Measurements from ENCODE around the gene ZCCHC17.
"Not testable (repeated sequence)": the region's sequence is repeated elsewhere in the genome, so short reads cannot be mapped to it uniquely, and the experiment has no call there.

Gene ZCCHC17

GRCh38 chr1:31261916-31262315, 34.9 kb upstream of the ZCCHC17 start:
- TF ChIP-seq, protein P1, sequence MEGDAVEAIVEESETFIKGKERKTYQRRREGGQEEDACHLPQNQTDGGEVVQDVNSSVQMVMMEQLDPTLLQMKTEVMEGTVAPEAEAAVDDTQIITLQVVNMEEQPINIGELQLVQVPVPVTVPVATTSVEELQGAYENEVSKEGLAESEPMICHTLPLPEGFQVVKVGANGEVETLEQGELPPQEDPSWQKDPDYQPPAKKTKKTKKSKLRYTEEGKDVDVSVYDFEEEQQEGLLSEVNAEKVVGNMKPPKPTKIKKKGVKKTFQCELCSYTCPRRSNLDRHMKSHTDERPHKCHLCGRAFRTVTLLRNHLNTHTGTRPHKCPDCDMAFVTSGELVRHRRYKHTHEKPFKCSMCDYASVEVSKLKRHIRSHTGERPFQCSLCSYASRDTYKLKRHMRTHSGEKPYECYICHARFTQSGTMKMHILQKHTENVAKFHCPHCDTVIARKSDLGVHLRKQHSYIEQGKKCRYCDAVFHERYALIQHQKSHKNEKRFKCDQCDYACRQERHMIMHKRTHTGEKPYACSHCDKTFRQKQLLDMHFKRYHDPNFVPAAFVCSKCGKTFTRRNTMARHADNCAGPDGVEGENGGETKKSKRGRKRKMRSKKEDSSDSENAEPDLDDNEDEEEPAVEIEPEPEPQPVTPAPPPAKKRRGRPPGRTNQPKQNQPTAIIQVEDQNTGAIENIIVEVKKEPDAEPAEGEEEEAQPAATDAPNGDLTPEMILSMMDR (IDR thresholded peaks at IDR 0.05; ENCODE audit: low read depth, low read length): no peak
- TF ChIP-seq MAX (IDR thresholded peaks at IDR 0.05; ENCODE audit: low read depth, low read length) (no peak), POLR2A (IDR thresholded peaks at IDR 0.05; ENCODE audit: extremely low read depth, insufficient read length) (no peak), MYC (IDR thresholded peaks at IDR 0.05; ENCODE audit: low read depth, low read length) (no peak)
- no peak for DNase-seq (ENCODE audit: low read depth)
- no peak overlapping the region for H3K4me3 ChIP-seq (ENCODE audit: low read depth, low read length)

- DNase-seq (ENCODE audit: low read depth); H3K4me3 ChIP-seq (ENCODE audit: low read depth, low read length): not testable (repeated sequence)
These were observed 34.4 kb upstream of the ZCCHC17 start for GRCh38 chr1:31262393-31262792.

DNA sequence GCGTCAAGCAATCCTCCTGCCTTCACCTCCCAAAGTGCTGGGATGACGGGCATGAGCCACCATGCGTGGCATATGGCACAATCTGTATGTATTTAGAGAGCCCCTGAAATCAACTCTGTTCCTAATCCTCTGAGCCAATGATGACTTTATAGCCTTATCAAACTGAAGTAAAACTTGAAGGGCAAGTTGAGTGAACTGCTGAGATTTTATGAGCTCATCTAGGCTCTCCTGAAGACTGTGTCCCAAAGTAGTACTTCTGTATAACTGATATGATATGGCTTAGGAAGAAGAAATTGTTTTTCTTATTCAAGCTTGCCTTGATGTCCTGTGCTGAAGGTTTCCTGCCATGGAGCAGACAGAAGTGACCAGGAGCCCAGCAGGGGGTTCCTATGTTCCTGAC, 33.4 kb upstream of the ZCCHC17 start:
- DNase-seq (ENCODE audit: low read depth): no peak
- TF ChIP-seq MAX (IDR thresholded peaks at IDR 0.05; ENCODE audit: low read depth, low read length): no peak
- TF ChIP-seq POLR2A (IDR thresholded peaks at IDR 0.05; ENCODE audit: extremely low read depth, insufficient read length): no peak
- TF ChIP-seq, protein P1 (IDR thresholded peaks at IDR 0.05; ENCODE audit: low read depth, low read length): no peak
- no peak for TF ChIP-seq MYC (IDR thresholded peaks at IDR 0.05; ENCODE audit: low read depth, low read length)
- no peak overlapping the region for H3K4me3 ChIP-seq (ENCODE audit: low read depth, low read length)

- no peak for DNase-seq (ENCODE audit: low read depth)
- no peak overlapping the region for H3K4me3 ChIP-seq (ENCODE audit: low read depth, low read length)
- TF ChIP-seq MYC (IDR thresholded peaks at IDR 0.05; ENCODE audit: low read depth, low read length) (no peak), POLR2A (IDR thresholded peaks at IDR 0.05; ENCODE audit: extremely low read depth, insufficient read length) (no peak), MAX (IDR thresholded peaks at IDR 0.05; ENCODE audit: low read depth, low read length) (no peak)
- TF ChIP-seq, protein P1 (IDR thresholded peaks at IDR 0.05; ENCODE audit: low read depth, low read length): no peak
These were observed 31.9 kb upstream of the ZCCHC17 start for GRCh38 chr1:31264790-31265386.

- no peak for TF ChIP-seq MAX (IDR thresholded peaks at IDR 0.05; ENCODE audit: low read depth, low read length)
- no peak for TF ChIP-seq MYC (IDR thresholded peaks at IDR 0.05; ENCODE audit: low read depth, low read length)
- TF ChIP-seq, protein P1 (IDR thresholded peaks at IDR 0.05; ENCODE audit: low read depth, low read length): no peak
- TF ChIP-seq POLR2A (IDR thresholded peaks at IDR 0.05; ENCODE audit: extremely low read depth, insufficient read length): no peak
These were observed 30.3 kb upstream of the ZCCHC17 start for GRCh38 chr1:31266547-31266946.

GRCh38 chr1:31272369-31272768, 24.5 kb upstream of the ZCCHC17 start:
- no peak overlapping the region for H3K4me3 ChIP-seq (ENCODE audit: low read depth, low read length)
- TF ChIP-seq, protein P1 (IDR thresholded peaks at IDR 0.05; ENCODE audit: low read depth, low read length): no peak
- TF ChIP-seq POLR2A (IDR thresholded peaks at IDR 0.05; ENCODE audit: extremely low read depth, insufficient read length): no peak
- TF ChIP-seq MYC (IDR thresholded peaks at IDR 0.05; ENCODE audit: low read depth, low read length): no peak
- TF ChIP-seq MAX (IDR thresholded peaks at IDR 0.05; ENCODE audit: low read depth, low read length): no peak
- DNase-seq (ENCODE audit: low read depth): no peak

More at GRCh38 chr1:31266547-31266946, 30.3 kb upstream of the ZCCHC17 start:
- no peak overlapping the region for H3K4me3 ChIP-seq (ENCODE audit: low read depth, low read length)
- no peak for DNase-seq (ENCODE audit: low read depth)

All from NB4 (cell line).